ENCODE measurements around the gene DHCR24. TPM values are rescaled to one million over a fixed set of nuclear protein-coding genes. Genes with fewer than 3 reads are reported as not detected.

DHCR24 gene
- total RNA-seq, 2 donors from 2014 or later, result 152 to 154 TPM

DNA sequence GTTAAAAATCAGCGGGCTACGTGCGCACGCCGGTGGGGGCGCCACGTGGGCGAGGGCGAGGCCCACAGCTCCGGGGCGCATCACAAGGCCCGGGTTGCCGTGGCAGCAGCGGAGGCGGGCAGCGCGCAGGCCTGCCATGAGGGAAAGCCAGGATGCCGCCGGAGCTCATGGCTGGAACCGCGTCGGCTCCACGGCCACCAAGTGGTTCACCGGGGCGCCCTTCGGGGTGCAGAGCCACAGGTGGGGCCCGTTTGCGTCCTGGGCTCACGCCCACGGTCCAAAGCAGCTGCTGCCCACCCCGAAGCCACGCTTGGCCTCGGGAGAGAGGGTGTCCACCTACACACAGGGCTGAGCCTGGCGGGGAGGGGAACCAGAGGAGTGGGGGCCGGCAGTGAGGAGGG lies 81.0 kb downstream of the DHCR24 start:
- no peak for DNase-seq (ENCODE audit: low spot score)
- TF ChIP-seq, protein P1, sequence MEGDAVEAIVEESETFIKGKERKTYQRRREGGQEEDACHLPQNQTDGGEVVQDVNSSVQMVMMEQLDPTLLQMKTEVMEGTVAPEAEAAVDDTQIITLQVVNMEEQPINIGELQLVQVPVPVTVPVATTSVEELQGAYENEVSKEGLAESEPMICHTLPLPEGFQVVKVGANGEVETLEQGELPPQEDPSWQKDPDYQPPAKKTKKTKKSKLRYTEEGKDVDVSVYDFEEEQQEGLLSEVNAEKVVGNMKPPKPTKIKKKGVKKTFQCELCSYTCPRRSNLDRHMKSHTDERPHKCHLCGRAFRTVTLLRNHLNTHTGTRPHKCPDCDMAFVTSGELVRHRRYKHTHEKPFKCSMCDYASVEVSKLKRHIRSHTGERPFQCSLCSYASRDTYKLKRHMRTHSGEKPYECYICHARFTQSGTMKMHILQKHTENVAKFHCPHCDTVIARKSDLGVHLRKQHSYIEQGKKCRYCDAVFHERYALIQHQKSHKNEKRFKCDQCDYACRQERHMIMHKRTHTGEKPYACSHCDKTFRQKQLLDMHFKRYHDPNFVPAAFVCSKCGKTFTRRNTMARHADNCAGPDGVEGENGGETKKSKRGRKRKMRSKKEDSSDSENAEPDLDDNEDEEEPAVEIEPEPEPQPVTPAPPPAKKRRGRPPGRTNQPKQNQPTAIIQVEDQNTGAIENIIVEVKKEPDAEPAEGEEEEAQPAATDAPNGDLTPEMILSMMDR (IDR thresholded peaks at IDR 0.05), result no peak
- TF ChIP-seq POLR2A (IDR thresholded peaks at IDR 0.05), result no peak
- TF ChIP-seq POLR2AphosphoS5 (IDR thresholded peaks at IDR 0.05), result no peak
- Histone ChIP-seq H3K9me3 (no peaks in the 10 kb centered on the region), H3K4me3 (no peak overlapping the region), H3K27me3 (replicated peaks; ENCODE audit: insufficient read depth) (no peaks in the 10 kb centered on the region), H3K27ac (no peak overlapping the region), H3K4me1 (replicated peaks) (no peaks in the 10 kb centered on the region), H3K36me3 (no peaks in the 10 kb centered on the region)
- WGBS, result 51% methylated on average over 27 of the region's 35 CpGs
- intact Hi-C loops (cut with DNase I), result loop anchor here (5.0 kb wide), 1 partner anchor 309 kb away; no protein-coding TSS in a partner anchor

- Histone ChIP-seq H3K4me1 (replicated peaks) (no peaks in the 10 kb centered on the region), H3K9me3 (no peaks in the 10 kb centered on the region), H3K27ac (no peak overlapping the region), H3K36me3 (no peaks in the 10 kb centered on the region), H3K4me3 (no peak overlapping the region), H3K27me3 (replicated peaks; ENCODE audit: insufficient read depth) (no peaks in the 10 kb centered on the region)
- 92% methylated on average over 3 of the region's 3 CpGs for WGBS
- intact Hi-C loops (cut with DNase I), result loop anchor here (5.0 kb wide), 1 partner anchor 308 kb away; no protein-coding TSS in a partner anchor
- no peak for DNase-seq (ENCODE audit: low spot score)
- TF ChIP-seq POLR2AphosphoS5 (IDR thresholded peaks at IDR 0.05), result no peak
- no peak for TF ChIP-seq POLR2A (IDR thresholded peaks at IDR 0.05)
- TF ChIP-seq, protein P1 (IDR thresholded peaks at IDR 0.05), result no peak
These were observed 81.5 kb downstream of the DHCR24 start for GRCh38 chr1:54805466-54805865.

DNA sequence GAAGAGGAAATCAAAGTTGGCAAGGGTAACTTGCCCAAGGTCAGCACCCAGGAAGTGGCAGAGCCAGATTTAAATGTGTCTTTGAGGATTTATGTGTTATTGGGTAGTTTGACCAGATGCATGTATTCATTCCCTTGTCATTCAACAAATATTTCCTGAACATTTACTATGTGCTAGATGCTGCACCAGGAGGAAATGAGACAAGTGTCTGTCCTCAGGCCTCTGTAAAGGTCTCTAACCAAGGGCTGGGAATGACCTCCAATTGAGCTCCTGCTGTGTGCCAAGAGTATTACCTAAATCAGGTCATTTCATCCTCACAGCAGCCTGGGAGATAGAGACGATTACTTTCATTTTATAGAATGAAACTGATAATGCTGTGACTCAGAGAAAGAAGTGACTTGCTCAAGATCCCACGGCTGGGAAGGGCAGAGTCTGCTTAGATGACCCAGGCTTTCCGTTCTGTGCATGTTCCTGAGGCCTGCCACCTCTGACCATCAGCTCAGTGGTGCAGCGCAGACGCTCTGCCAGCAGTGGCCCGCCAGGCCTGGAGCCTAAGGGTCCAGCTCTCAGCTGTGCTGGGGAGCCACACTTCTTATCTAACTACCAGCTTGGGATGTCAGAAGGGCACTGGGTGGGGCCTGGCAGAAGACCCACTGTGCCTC lies 82.4 kb downstream of the DHCR24 start:
- intact Hi-C loops (cut with DNase I), result loop anchor here (5.0 kb wide), 1 partner anchor 307 kb away; no protein-coding TSS in a partner anchor
- WGBS, result 92% methylated on average over 6 of the region's 6 CpGs

DNA sequence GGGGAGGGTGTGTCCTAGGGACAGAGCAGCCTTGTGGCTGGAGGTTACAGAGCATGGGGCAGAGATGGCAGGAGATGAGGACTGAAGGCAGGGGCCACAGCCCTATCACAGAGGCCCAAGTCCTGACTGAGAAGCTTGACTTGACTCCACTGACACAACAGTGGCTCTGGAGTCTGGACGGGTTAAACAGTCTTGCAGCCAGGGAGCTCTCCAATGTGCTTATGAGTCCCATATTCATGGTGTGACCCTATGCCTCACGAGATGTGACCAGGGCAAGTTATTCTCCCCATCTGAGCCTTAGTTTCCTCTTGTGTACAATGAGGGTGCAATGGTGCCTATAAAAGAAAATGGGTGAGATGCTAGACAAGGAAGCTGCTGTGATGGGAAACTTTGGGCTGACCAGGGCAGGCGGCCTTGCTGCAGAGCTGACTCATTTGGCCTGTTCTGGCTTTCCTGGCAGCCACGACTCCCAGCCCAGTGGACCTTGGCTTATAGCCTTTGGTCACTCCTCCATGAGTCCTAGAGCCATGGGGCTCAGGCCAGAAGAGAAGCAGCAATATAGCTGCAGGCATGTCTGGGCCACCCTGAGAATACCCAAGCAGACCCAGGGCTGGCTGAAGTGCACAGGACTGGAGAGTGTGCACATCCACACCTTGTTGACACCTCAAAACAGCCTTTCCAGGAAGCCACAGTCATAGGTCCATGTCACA lies 83.1 kb downstream of the DHCR24 start:
- TF ChIP-seq, protein P1 (IDR thresholded peaks at IDR 0.05), result no peak
- TF ChIP-seq POLR2A (IDR thresholded peaks at IDR 0.05) (no peak), POLR2AphosphoS5 (IDR thresholded peaks at IDR 0.05) (no peak)
- WGBS, result 72% methylated on average over 4 of the region's 4 CpGs
- DNase-seq (ENCODE audit: low spot score), result no peak
- H3K4me1 ChIP-seq (replicated peaks), result no peaks in the 10 kb centered on the region
- H3K36me3 ChIP-seq, result no peaks in the 10 kb centered on the region
- no peaks in the 10 kb centered on the region for H3K27me3 ChIP-seq (replicated peaks; ENCODE audit: insufficient read depth)
- no peaks in the 10 kb centered on the region for H3K9me3 ChIP-seq
- no peak overlapping the region for H3K4me3 ChIP-seq
- no peak overlapping the region for H3K27ac ChIP-seq
- intact Hi-C loops (cut with DNase I), result no loop called here

More for the DNA sequence above, 82.4 kb downstream of the DHCR24 start:
- TF ChIP-seq, protein P1 (IDR thresholded peaks at IDR 0.05), result no peak
- no peak for TF ChIP-seq POLR2AphosphoS5 (IDR thresholded peaks at IDR 0.05)
- no peak for TF ChIP-seq POLR2A (IDR thresholded peaks at IDR 0.05)
- no peak overlapping the region for H3K27ac ChIP-seq
- no peaks in the 10 kb centered on the region for H3K27me3 ChIP-seq (replicated peaks; ENCODE audit: insufficient read depth)
- H3K4me3 ChIP-seq, result no peak overlapping the region
- no peaks in the 10 kb centered on the region for H3K4me1 ChIP-seq (replicated peaks)
- H3K9me3 ChIP-seq, result no peaks in the 10 kb centered on the region
- DNase-seq (ENCODE audit: low spot score), result no peak
- no peaks in the 10 kb centered on the region for H3K36me3 ChIP-seq
